GM18517 (cell line): Measurements from ENCODE around the gene TRPV3.
"Not testable (repeated sequence)": the region's sequence is repeated elsewhere in the genome, so short reads cannot be mapped to it uniquely, and the experiment has no call there.

Experiments
- ATAC-seq: cut with Tn5 transposase; IDR thresholded peaks from one replicate; pipeline ENCODE4 v1.9.1; 2021; ENCODE audit warnings: mild to moderate bottlenecking, moderate library complexity; ENCODE audit not compliant: unreplicated experiment

The TRPV3 gene

GRCh38 chr17:3527468-3527867 lies 30.1 kb downstream of the TRPV3 start:
- ATAC-seq: no peak

- ATAC-seq: no peak
Observed at GRCh38 chr17:3526971-3527370, 30.6 kb downstream of the TRPV3 start.

GRCh38 chr17:3526491-3526890 lies 31.1 kb downstream of the TRPV3 start:
- no peak for ATAC-seq

GRCh38 chr17:3524024-3524423 lies 33.6 kb downstream of the TRPV3 start:
- no peak for ATAC-seq

GRCh38 chr17:3519472-3519871 lies 38.1 kb downstream of the TRPV3 start:
- ATAC-seq: not testable (repeated sequence)

- no peak for ATAC-seq
Observed at GRCh38 chr17:3514873-3515272, 42.7 kb downstream of the TRPV3 start.

GRCh38 chr17:3514167-3514566 lies 43.4 kb downstream of the TRPV3 start:
- not testable (repeated sequence) for ATAC-seq

GRCh38 chr17:3513305-3514035 lies 44.1 kb downstream of the TRPV3 start:
- no peak for ATAC-seq

- ATAC-seq: no peak
Observed at GRCh38 chr17:3512505-3513171, 45.0 kb downstream of the TRPV3 start.

- no peak for ATAC-seq
Observed at GRCh38 chr17:3511852-3512504, 45.6 kb downstream of the TRPV3 start.

- ATAC-seq: no peak
Observed at GRCh38 chr17:3510090-3510489, 47.5 kb downstream of the TRPV3 start.

GRCh38 chr17:3507869-3508268 lies 49.7 kb downstream of the TRPV3 start:
- no peak for ATAC-seq

GRCh38 chr17:3507071-3507470 lies 50.5 kb downstream of the TRPV3 start:
- ATAC-seq: no peak

GRCh38 chr17:3506054-3506453 lies 51.6 kb downstream of the TRPV3 start:
- ATAC-seq: no peak

GRCh38 chr17:3505008-3505407 lies 52.6 kb downstream of the TRPV3 start:
- ATAC-seq: no peak

GRCh38 chr17:3503285-3503684 lies 54.3 kb downstream of the TRPV3 start:
- ATAC-seq: no peak

GRCh38 chr17:3502466-3502865 lies 55.1 kb downstream of the TRPV3 start:
- no peak for ATAC-seq

- no peak for ATAC-seq
Observed at GRCh38 chr17:3501344-3501743, 56.3 kb downstream of the TRPV3 start.

- ATAC-seq: no peak
Observed at GRCh38 chr17:3497101-3497500, 60.5 kb downstream of the TRPV3 start.

- no peak for ATAC-seq
Observed at GRCh38 chr17:3485481-3486068, 72.0 kb downstream of the TRPV3 start.

GRCh38 chr17:3482852-3483251 lies 74.8 kb downstream of the TRPV3 start:
- no peak for ATAC-seq

GRCh38 chr17:3479988-3480387 lies 77.6 kb downstream of the TRPV3 start:
- ATAC-seq: no peak
